Mucosa of descending colon (tissue), 3 donors: Measurements from ENCODE around the gene DOCK9. TPM values are rescaled to one million over a fixed set of nuclear protein-coding genes. Genes with fewer than 3 reads are reported as not detected.

Experiments
- ATAC-seq: fragments of 200-7000 bp; cut with Tn5 transposase; one replicate; pipeline ENCODE4 v1.9.1; 2020; ENCODE audit warnings: mild to moderate bottlenecking, moderate library complexity
- DNase-seq, 3 donors: peaks; one replicate each; pipeline ENCODE4 v3.0.0-alpha.2; 2020
- H3K36me3 ChIP-seq: fragments of 200-600 bp; one replicate; pipeline ENCODE4 v1.8.0; 2021; ENCODE audit warnings: low read depth, mild to moderate bottlenecking
- H3K4me1 ChIP-seq: fragments of 200-600 bp; one replicate; pipeline ENCODE4 v1.8.0; 2021; ENCODE audit warnings: low read depth, mild to moderate bottlenecking
- H3K4me3 ChIP-seq: fragments of 200-600 bp; one replicate; pipeline ENCODE4 v1.8.0; 2021; ENCODE audit warnings: mild to moderate bottlenecking
- H3K9me3 ChIP-seq: fragments of 200-600 bp; one replicate; pipeline ENCODE4 v1.8.0; 2021; ENCODE audit warnings: mild to moderate bottlenecking
- intact Hi-C, 2 donors: fragments of 100-400 bp; cut with DNase I in 1 of 2; cut with micrococcal nuclease in 1 of 2; formaldehyde crosslinking; loops; one replicate each; pipeline versions ENCODE4 v1.11.0 to v1.11.1; 2022; cut with DNase I, micrococcal nuclease
- total RNA-seq, 3 donors: library from RNA; stranded (reverse); fragmentation: NEBNext Ultra II Directional in 2 of 3; extraction: Animal tissue kit (Norgen Biotek cat#: 25700) in 2 of 3; gene quantifications; one replicate each; pipeline versions ENCODE4 v1.2.1 to v1.2.4, GENCODE V29; 2021 to 2023
- TF ChIP-seq, protein P1 (sequence below): fragments of 200-600 bp; IDR thresholded peaks from one replicate; pipeline ENCODE4 v1.8.0; 2022; ENCODE audit warnings: antibody characterized with exemption, mild to moderate bottlenecking
- donor health status: DM: no; HTN: no; CAD: no; lungs with moderate emphysema.
- donor health status: DM: no; HTN: no; CAD: no.
- donor health status: DM: no; HTN: yes; CAD: no.

DOCK9 gene
- total RNA-seq, 3 donors from 2014 or later = 52.0 to 136 (median 54.4) TPM

DNA sequence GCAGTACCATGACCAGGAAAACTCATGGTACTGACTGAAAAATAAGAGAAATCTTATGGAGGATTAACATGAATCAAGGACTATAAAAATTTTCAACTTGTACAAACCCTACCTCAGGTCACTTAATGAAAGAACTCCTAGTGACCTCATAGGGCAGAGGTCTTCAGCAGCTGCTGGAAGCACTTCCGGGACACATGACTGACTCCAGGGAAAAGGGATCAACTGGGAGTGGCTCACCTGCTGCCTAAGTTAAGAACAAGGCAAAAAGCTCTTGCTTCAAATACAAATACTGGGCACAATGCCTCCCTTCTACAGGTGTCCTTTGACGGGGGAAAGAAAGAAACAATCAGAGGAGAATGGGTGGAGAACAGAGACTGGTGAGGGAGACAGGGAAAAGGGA lies 18.6 kb downstream of the DOCK9 start:
- ATAC-seq = peak; percentile 92
- TF ChIP-seq, protein P1, sequence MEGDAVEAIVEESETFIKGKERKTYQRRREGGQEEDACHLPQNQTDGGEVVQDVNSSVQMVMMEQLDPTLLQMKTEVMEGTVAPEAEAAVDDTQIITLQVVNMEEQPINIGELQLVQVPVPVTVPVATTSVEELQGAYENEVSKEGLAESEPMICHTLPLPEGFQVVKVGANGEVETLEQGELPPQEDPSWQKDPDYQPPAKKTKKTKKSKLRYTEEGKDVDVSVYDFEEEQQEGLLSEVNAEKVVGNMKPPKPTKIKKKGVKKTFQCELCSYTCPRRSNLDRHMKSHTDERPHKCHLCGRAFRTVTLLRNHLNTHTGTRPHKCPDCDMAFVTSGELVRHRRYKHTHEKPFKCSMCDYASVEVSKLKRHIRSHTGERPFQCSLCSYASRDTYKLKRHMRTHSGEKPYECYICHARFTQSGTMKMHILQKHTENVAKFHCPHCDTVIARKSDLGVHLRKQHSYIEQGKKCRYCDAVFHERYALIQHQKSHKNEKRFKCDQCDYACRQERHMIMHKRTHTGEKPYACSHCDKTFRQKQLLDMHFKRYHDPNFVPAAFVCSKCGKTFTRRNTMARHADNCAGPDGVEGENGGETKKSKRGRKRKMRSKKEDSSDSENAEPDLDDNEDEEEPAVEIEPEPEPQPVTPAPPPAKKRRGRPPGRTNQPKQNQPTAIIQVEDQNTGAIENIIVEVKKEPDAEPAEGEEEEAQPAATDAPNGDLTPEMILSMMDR = no peak
- intact Hi-C loops = no loop called here

GRCh38 chr13:98958443-98958794 lies 19.4 kb downstream of the DOCK9 start:
- no peak for ATAC-seq
- Histone ChIP-seq H3K9me3 (no peaks in the 10 kb centered on the region), H3K4me3 (no peak overlapping the region), H3K4me1 (peaks cover 8% of the 10 kb centered on the region), H3K36me3 (no peaks in the 10 kb centered on the region)
- TF ChIP-seq, protein P1 = no peak
- no peak for DNase-seq
- intact Hi-C loops = no loop called here

More for the DNA sequence above, 18.6 kb downstream of the DOCK9 start:
- Histone ChIP-seq H3K36me3 (no peaks in the 10 kb centered on the region), H3K9me3 (no peaks in the 10 kb centered on the region), H3K4me1 (peaks cover 8% of the 10 kb centered on the region), H3K4me3 (no peak overlapping the region)
- peak in 1 of 3 donors; percentile 41 for DNase-seq

DNA sequence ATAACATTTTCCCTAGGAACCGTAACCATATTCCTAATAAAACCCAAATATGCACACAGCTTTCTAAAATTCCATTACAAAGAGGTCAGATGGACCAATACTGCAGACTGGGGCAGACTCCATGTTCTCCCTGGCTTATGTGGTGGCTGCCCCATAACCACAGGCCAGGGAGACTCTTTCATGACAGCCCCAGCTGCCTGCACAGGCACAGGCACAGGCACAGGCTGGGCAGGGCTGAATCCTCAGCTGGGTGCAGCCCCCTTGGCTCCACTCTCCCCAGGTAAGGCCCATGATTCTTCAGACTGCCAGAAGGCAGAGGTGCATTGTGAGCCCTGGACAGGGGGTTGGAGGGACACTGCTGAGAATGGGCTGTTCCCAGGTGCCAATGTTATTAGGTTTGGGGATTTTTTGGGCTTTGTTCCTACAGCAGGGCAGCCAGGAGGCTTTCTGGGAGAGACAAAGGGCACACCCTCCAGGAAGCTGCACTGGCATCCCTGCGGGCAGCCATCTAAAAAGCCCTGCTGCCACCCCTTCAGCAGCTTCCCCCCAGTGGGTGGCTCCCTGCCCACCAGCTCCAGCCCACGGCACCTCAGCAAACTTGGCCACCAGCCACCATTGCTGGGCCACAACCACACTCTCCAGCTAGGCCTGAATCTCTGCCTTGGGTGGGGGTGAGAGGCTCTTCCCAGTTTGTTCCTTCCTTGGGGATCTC lies 20.0 kb downstream of the DOCK9 start:
- intact Hi-C loops = no loop called here
- ATAC-seq (no peak), DNase-seq (no peak)
- no peak overlapping the region for H3K4me3 ChIP-seq
- peaks cover 8% of the 10 kb centered on the region for H3K4me1 ChIP-seq
- TF ChIP-seq, protein P1 = no peak
- H3K9me3 ChIP-seq = no peaks in the 10 kb centered on the region
- H3K36me3 ChIP-seq = no peaks in the 10 kb centered on the region

DNA sequence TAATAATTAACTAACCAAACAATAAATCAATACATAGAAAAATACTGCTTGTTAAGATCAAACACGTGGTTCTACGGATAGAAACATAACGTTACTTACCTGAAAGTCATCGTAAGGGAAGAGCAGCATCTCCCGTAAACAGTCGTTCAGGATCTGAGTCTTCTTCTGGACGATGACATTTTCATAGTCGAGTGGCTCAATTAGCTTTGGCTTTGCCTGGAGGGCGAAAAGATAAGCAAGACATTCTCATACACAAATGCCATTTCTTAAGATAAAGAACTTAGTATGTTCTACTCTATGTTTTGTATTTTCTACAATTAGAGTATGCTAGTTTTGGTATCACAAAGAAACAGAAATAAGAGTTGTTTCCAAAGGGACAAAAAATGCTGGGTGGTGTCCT lies 22.5 kb downstream of the DOCK9 start:
- DNase-seq (no peak), ATAC-seq (no peak)
- Histone ChIP-seq H3K4me1 (peaks cover 8% of the 10 kb centered on the region), H3K4me3 (no peak overlapping the region), H3K36me3 (no peaks in the 10 kb centered on the region), H3K9me3 (no peaks in the 10 kb centered on the region)
- TF ChIP-seq, protein P1 = no peak
- intact Hi-C loops = no loop called here

DNA sequence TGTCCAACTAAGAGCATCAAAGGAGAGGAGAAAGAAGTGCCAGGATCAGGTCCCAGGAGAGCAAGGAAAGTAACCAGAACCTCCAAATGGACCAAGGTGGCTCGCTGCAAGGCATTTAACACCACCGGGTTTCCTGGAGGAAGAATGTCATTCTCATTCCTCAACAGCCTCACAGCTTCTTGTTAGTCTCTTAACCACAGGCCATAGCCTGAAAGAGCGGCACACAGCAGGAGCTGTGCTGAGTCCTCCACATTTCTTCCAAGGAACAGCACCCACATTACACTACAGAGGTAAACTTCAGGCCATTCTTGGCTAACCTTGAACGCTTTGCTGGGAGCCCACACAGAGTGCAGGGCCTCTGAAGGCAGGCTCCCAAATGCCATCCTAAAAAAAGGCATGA lies 23.6 kb downstream of the DOCK9 start:
- TF ChIP-seq, protein P1 = no peak
- intact Hi-C loops = no loop called here
- no peak overlapping the region for H3K4me3 ChIP-seq
- peaks cover 3% of the 10 kb centered on the region for H3K4me1 ChIP-seq
- DNase-seq (no peak), ATAC-seq (no peak)
- no peaks in the 10 kb centered on the region for H3K9me3 ChIP-seq
- H3K36me3 ChIP-seq = no peaks in the 10 kb centered on the region

DNA sequence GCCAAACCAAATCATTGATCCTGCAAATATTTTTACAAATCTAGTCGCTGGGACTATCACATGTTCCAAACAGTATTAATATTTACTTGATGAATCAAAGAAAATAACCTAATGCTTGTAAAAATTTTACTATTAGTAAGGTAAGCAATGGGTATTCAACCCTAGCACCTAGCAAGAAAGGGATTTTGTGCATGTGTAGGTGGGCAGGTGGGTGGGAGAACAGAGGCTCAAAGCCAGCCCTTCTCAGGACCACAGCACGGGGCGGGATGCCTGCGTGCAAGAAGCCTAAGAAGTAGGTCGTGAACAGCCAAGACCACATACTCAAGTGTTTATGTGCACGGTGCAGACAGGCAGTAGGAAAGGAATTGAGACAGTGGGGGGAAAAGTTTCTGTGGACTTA lies 26.6 kb downstream of the DOCK9 start:
- intact Hi-C loops = no loop called here
- Histone ChIP-seq H3K4me1 (no peaks in the 10 kb centered on the region), H3K4me3 (no peak overlapping the region), H3K9me3 (no peaks in the 10 kb centered on the region), H3K36me3 (no peaks in the 10 kb centered on the region)
- TF ChIP-seq, protein P1 = no peak
- DNase-seq (no peak), ATAC-seq (no peak)
